Measurements from ENCODE around the gene FBXO17. TPM values are rescaled to one million over a fixed set of nuclear protein-coding genes. Genes with fewer than 3 reads are reported as not detected.
"Not testable (repeated sequence)": the region's sequence is repeated elsewhere in the genome, so short reads cannot be mapped to it uniquely, and the experiment has no call there.

The FBXO17 gene
- total and polyA plus RNA-seq, 3 experiments from 2014 or later, result 0.16 TPM; not detected in 2

GRCh38 chr19:38946229-38947010, 29.1 kb downstream of the FBXO17 start:
- ChIA-PET CTCF (no interaction called here), POLR2A (no interaction called here)
- H3K4me3 Mint-ChIP-seq, result no peak overlapping the region
- peak in 1 of 5 donors; percentile 29 for DNase-seq
- no peaks in the 10 kb centered on the region for H3K36me3 ChIP-seq (ENCODE audit: insufficient read depth, low read length)
- H3K4me1 ChIP-seq (ENCODE audit: insufficient read depth, low read length), result peaks cover 7% of the 10 kb centered on the region
- peaks cover 6 to 7% of the 10 kb centered on the region in 2 donors for H3K27me3 Mint-ChIP-seq
- H3K4me3 ChIP-seq (ENCODE audit: low read length), result no peak overlapping the region
- H3K27ac Mint-ChIP-seq, result no peak overlapping the region
- no peaks in the 10 kb centered on the region for H3K9me3 Mint-ChIP-seq
- no peak overlapping the region for H3K27ac ChIP-seq (ENCODE audit: low read depth, low read length)
- no peaks in the 10 kb centered on the region for H3K36me3 Mint-ChIP-seq
- no peaks in the 10 kb centered on the region for H3K9me3 ChIP-seq (ENCODE audit: low read length)
- peaks cover 6 to 18% (median 16%) of the 10 kb centered on the region in 3 donors for H3K4me1 Mint-ChIP-seq
- no peaks in the 10 kb centered on the region for H3K27me3 ChIP-seq (ENCODE audit: insufficient read depth, low read length, poor library complexity, severe bottlenecking)

- H3K4me1 ChIP-seq (ENCODE audit: insufficient read depth, low read length), result peaks cover 7% of the 10 kb centered on the region
- H3K27ac Mint-ChIP-seq, result peak overlapping the region in 1 of 8 donors; percentile 60
- no peaks in the 10 kb centered on the region for H3K36me3 ChIP-seq (ENCODE audit: insufficient read depth, low read length)
- H3K4me3 Mint-ChIP-seq, result no peak overlapping the region
- H3K27ac ChIP-seq (ENCODE audit: low read depth, low read length), result no peak overlapping the region
- H3K36me3 Mint-ChIP-seq, result no peaks in the 10 kb centered on the region
- peaks cover 9 to 24% (median 22%) of the 10 kb centered on the region in 3 donors for H3K4me1 Mint-ChIP-seq
- H3K9me3 Mint-ChIP-seq, result peaks cover 0 to 2% (median 0%) of the 10 kb centered on the region in 5 donors
- CTCF ChIA-PET, result no interaction called here
- H3K9me3 ChIP-seq (ENCODE audit: low read length), result no peaks in the 10 kb centered on the region
- POLR2A ChIA-PET, result no interaction called here
- peak in 1 of 5 donors; percentile 33 for DNase-seq
- no peaks in the 10 kb centered on the region for H3K27me3 ChIP-seq (ENCODE audit: insufficient read depth, low read length, poor library complexity, severe bottlenecking)
- no peak overlapping the region for H3K4me3 ChIP-seq (ENCODE audit: low read length)
- H3K27me3 Mint-ChIP-seq, result peaks cover 7 to 11% of the 10 kb centered on the region in 2 donors
Measured at GRCh38 chr19:38945562-38946228, 29.8 kb downstream of the FBXO17 start.

- no peak overlapping the region for H3K4me3 ChIP-seq (ENCODE audit: low read length)
- DNase-seq, result peak in 1 of 5 donors; percentile 43
- CTCF ChIA-PET, result no interaction called here
- Mint-ChIP-seq H3K4me3 (no peak overlapping the region), H3K27me3 (peaks cover 3 to 11% of the 10 kb centered on the region in 2 donors), H3K4me1 (peaks cover 6 to 24% (median 23%) of the 10 kb centered on the region in 3 donors), H3K9me3 (peaks cover 0 to 2% (median 0%) of the 10 kb centered on the region in 5 donors), H3K36me3 (no peaks in the 10 kb centered on the region), H3K27ac (no peak overlapping the region)
- H3K4me1 ChIP-seq (ENCODE audit: insufficient read depth, low read length), result peaks cover 2% of the 10 kb centered on the region
- no peak overlapping the region for H3K27ac ChIP-seq (ENCODE audit: low read depth, low read length)
- POLR2A ChIA-PET, result no interaction called here
- H3K9me3 ChIP-seq (ENCODE audit: low read length), result no peaks in the 10 kb centered on the region
- no peaks in the 10 kb centered on the region for H3K36me3 ChIP-seq (ENCODE audit: insufficient read depth, low read length)
- no peaks in the 10 kb centered on the region for H3K27me3 ChIP-seq (ENCODE audit: insufficient read depth, low read length, poor library complexity, severe bottlenecking)
Measured at GRCh38 chr19:38944981-38945506, 30.5 kb downstream of the FBXO17 start.

- H3K27ac ChIP-seq (ENCODE audit: low read depth, low read length), result no peak overlapping the region
- CTCF ChIA-PET, result no interaction called here
Measured at GRCh38 chr19:38942471-38943181, 32.9 kb downstream of the FBXO17 start.

DNA sequence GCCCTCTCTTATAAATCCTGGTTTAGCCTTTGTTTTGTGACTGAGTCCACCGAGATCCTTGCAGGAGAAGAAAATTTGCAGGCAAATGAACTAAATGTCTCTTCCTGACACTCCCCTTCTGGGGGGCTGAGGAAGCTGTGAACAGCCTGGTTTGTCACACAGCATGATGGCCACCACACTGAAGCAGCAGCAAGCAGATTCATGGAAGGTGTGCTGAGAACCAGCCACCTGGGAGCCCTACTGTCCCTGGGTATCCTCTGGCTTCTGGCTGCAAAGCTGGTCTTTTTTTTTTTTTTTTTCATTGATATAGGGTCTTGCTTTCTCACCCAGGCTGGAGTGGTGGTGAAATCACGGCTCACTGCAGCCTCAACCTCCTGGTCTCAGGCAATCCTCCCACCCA, 33.6 kb downstream of the FBXO17 start:
- no peak for DNase-seq
- Mint-ChIP-seq H3K27ac (peak overlapping the region in 1 of 8 donors; percentile 35), H3K4me3 (no peak overlapping the region), H3K9me3 (peaks cover 0 to 2% (median 0%) of the 10 kb centered on the region in 5 donors), H3K4me1 (peaks cover 4 to 26% (median 16%) of the 10 kb centered on the region in 3 donors), H3K36me3 (no peaks in the 10 kb centered on the region), H3K27me3 (peaks cover 3 to 4% of the 10 kb centered on the region in 2 donors)
- ChIA-PET POLR2A (no interaction called here), CTCF (no interaction called here)
- H3K27me3 ChIP-seq (ENCODE audit: insufficient read depth, low read length, poor library complexity, severe bottlenecking), result no peaks in the 10 kb centered on the region
- no peak overlapping the region for H3K27ac ChIP-seq (ENCODE audit: low read depth, low read length)
- H3K4me3 ChIP-seq (ENCODE audit: low read length), result no peak overlapping the region
- no peaks in the 10 kb centered on the region for H3K36me3 ChIP-seq (ENCODE audit: insufficient read depth, low read length)
- no peaks in the 10 kb centered on the region for H3K9me3 ChIP-seq (ENCODE audit: low read length)
- H3K4me1 ChIP-seq (ENCODE audit: insufficient read depth, low read length), result no peaks in the 10 kb centered on the region

More at GRCh38 chr19:38942471-38943181, 32.9 kb downstream of the FBXO17 start:
- no peak overlapping the region for H3K4me3 ChIP-seq (ENCODE audit: low read length)
- Mint-ChIP-seq H3K4me1 (peaks cover 4 to 26% (median 16%) of the 10 kb centered on the region in 3 donors), H3K4me3 (no peak overlapping the region), H3K9me3 (peaks cover 0 to 2% (median 0%) of the 10 kb centered on the region in 5 donors), H3K27ac (no peak overlapping the region), H3K36me3 (no peaks in the 10 kb centered on the region), H3K27me3 (peaks cover 3 to 4% of the 10 kb centered on the region in 2 donors)
- H3K27me3 ChIP-seq (ENCODE audit: insufficient read depth, low read length, poor library complexity, severe bottlenecking), result no peaks in the 10 kb centered on the region
- DNase-seq, result peak in 1 of 5 donors; percentile 28
- H3K4me1 ChIP-seq (ENCODE audit: insufficient read depth, low read length), result no peaks in the 10 kb centered on the region
- H3K36me3 ChIP-seq (ENCODE audit: insufficient read depth, low read length), result no peaks in the 10 kb centered on the region
- no peaks in the 10 kb centered on the region for H3K9me3 ChIP-seq (ENCODE audit: low read length)
- POLR2A ChIA-PET, result no interaction called here

- H3K9me3 Mint-ChIP-seq; H3K27me3 ChIP-seq (ENCODE audit: insufficient read depth, low read length, poor library complexity, severe bottlenecking); DNase-seq; H3K27ac ChIP-seq (ENCODE audit: low read depth, low read length); H3K9me3 ChIP-seq (ENCODE audit: low read length); H3K4me3 ChIP-seq (ENCODE audit: low read length); H3K4me1 ChIP-seq (ENCODE audit: insufficient read depth, low read length); H3K27ac Mint-ChIP-seq; H3K27me3 Mint-ChIP-seq; H3K4me3 Mint-ChIP-seq; POLR2A ChIA-PET; H3K36me3 ChIP-seq (ENCODE audit: insufficient read depth, low read length); H3K36me3 Mint-ChIP-seq: not testable (repeated sequence)
- H3K4me1 Mint-ChIP-seq, result peaks cover 4 to 26% (median 16%) of the 10 kb centered on the region in 3 donors
- CTCF ChIA-PET, result interaction anchor here (1.2 kb wide), 1 partner anchor 11 kb away, joined by 4 read pairs; the partner anchor contains the start of genes MRPS12 and SARS2
Measured at GRCh38 chr19:38941466-38941865, 34.1 kb downstream of the FBXO17 start.

DNA sequence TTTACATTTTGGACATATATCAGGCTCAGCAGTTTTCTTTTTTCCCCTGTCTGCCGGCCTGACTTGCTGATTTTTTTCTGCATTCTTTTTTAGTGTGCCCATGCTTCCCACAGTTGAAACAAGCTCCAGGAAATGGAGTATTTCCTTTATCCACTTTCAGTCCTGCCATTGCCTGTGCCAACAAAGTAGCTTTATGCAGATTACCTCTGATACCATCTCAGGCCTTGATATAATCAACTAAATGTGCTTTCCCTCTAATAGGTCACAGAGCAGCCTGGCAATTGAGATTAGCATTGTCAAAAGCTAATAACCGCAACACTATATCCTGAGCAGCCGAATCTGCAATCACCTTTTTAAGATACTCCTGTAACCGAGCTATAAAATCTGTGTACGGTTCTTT, 35.6 kb downstream of the FBXO17 start:
- no peak overlapping the region for H3K27ac Mint-ChIP-seq
- no peaks in the 10 kb centered on the region for H3K36me3 ChIP-seq (ENCODE audit: insufficient read depth, low read length)
- H3K4me1 Mint-ChIP-seq, result peaks cover 4 to 26% (median 16%) of the 10 kb centered on the region in 3 donors
- H3K9me3 Mint-ChIP-seq, result peaks cover 0 to 8% (median 3%) of the 10 kb centered on the region in 5 donors
- no peaks in the 10 kb centered on the region for H3K27me3 ChIP-seq (ENCODE audit: insufficient read depth, low read length, poor library complexity, severe bottlenecking)
- H3K27ac ChIP-seq (ENCODE audit: low read depth, low read length), result no peak overlapping the region
- H3K4me3 Mint-ChIP-seq, result no peak overlapping the region
- peaks cover 3 to 4% of the 10 kb centered on the region in 2 donors for H3K27me3 Mint-ChIP-seq
- ChIA-PET CTCF (no interaction called here), POLR2A (no interaction called here)
- no peaks in the 10 kb centered on the region for H3K9me3 ChIP-seq (ENCODE audit: low read length)
- H3K4me3 ChIP-seq (ENCODE audit: low read length), result no peak overlapping the region
- H3K36me3 Mint-ChIP-seq, result peaks cover 2 to 11% (median 6%) of the 10 kb centered on the region in 3 donors
- no peaks in the 10 kb centered on the region for H3K4me1 ChIP-seq (ENCODE audit: insufficient read depth, low read length)
- DNase-seq, result no peak
